ENCODE measurements around the gene ARHGEF11. TPM values are rescaled to one million over a fixed set of nuclear protein-coding genes. Genes with fewer than 3 reads are reported as not detected.

ARHGEF11 gene
- total RNA-seq, 1 donor from 2014 or later, result 21.0 TPM

DNA sequence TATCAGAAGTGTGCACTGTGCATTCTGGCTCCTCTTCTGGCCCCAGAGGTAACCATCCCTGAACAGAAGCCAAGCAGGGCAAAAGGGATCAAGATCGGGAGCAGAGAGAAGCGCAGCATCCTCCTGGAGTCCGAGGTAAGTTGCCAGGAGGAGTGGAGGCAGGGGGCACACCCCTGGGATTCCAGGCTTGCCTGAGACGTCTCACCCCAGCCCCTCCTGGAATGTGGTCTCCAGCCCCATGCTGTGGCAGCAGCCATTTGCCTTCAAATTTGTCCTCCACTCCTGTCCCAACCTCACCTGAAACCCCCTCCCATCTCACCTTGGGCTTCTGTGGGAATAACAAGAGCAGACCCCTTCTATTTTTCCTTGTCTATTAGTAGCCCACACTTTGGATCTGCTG is 115.1 kb downstream of the ARHGEF11 start:
- DNase-seq (ENCODE audit: low read depth in 2 of 2), result no peak

- no peak for DNase-seq (ENCODE audit: low read depth in 2 of 2)
Measured at GRCh38 chr1:156929596-156930238, 115.8 kb downstream of the ARHGEF11 start.

DNA sequence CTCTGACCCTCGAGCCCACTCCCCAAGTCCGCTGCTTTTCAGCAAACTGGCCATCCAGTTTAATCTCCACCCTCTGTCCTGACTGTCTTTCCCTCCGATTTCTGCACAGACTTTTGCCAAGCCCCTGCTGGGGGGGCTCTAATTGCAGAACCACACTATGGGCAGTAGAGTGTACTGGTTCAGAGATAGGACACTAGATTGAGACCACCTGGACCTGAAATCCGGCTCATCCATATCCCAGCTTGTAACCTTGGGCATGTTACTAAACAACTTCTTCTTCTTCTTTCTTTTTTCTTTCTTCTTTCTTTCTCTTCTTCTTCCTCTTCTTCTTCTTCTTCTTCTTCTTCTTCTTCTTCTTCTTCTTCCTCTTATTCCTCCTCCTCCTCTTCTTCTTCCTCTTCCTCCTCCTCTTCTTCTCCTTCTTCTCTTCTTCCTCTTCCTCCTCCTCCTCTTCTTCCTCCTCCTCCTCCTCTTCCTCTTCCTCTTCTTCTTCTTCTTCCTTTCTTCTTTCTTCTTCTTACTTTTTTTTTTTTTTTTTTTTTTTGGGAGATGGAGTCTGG is 117.4 kb downstream of the ARHGEF11 start:
- no peak for DNase-seq (ENCODE audit: low read depth in 2 of 2)

DNA sequence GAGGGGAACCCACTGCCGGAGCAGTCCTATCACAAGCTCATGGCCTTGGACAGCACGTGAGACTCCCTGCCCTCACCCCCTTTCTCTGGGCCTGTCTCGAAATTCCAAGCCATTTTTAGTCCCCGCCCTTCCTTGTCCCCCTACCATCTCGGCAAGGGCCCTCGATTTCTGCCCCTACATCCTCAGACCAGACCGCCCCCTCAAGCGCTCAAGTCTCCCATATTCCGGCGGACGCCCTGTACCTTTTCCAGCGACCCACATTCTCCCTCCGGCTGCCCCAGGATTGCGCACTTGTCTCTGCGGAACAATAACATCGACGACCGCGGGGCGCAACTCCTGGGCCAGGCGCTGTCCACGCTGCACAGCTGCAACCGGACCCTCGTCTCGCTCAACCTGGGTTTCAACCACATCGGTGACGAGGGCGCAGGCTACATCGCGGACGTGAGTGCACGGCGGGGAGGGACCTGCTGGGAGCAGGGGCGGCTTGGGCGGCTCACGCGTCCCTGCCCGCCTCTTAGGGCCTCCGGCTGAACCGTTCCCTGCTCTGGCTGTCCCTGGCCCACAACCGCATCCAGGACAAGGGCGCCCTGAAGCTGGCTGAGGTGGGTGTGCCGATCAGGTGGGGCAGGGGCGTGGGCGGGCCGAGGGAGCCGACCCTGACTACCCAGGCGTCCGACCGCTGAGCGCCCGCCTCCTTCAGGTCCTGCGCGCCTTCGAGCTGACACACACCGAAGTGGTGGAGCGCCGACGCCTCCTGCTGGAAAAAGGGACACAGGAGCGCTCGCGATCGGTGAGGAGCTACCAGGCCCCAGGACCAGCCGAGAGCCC is 118.1 kb downstream of the ARHGEF11 start:
- DNase-seq (ENCODE audit: low read depth in 2 of 2), result peak; percentile 82

- DNase-seq (ENCODE audit: low read depth in 2 of 2), result peak in 1 of 2 donors; percentile 24
Measured at GRCh38 chr1:156926695-156927094, 118.8 kb downstream of the ARHGEF11 start.

DNA sequence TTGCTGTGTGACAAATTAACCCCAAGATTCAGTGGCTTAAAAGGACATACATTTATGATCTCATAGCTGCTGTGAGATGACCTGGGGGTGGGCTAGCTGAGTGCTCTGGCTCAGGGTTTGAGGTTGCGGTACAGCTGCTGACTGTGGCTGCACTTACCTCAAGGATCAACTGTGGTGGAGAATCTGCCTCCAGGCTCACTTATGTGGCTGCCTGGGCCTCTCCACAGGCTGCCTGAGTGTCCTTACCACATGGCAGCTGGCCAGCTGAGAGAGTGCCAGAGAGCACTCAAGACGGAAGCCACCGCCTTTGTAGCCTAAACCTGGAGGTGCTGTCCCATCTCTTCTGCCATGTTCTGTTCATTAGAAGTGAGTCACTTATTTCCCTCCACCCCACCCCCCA is 119.4 kb downstream of the ARHGEF11 start:
- peak in 1 of 2 donors; percentile 57 for DNase-seq (ENCODE audit: low read depth in 2 of 2)

DNA sequence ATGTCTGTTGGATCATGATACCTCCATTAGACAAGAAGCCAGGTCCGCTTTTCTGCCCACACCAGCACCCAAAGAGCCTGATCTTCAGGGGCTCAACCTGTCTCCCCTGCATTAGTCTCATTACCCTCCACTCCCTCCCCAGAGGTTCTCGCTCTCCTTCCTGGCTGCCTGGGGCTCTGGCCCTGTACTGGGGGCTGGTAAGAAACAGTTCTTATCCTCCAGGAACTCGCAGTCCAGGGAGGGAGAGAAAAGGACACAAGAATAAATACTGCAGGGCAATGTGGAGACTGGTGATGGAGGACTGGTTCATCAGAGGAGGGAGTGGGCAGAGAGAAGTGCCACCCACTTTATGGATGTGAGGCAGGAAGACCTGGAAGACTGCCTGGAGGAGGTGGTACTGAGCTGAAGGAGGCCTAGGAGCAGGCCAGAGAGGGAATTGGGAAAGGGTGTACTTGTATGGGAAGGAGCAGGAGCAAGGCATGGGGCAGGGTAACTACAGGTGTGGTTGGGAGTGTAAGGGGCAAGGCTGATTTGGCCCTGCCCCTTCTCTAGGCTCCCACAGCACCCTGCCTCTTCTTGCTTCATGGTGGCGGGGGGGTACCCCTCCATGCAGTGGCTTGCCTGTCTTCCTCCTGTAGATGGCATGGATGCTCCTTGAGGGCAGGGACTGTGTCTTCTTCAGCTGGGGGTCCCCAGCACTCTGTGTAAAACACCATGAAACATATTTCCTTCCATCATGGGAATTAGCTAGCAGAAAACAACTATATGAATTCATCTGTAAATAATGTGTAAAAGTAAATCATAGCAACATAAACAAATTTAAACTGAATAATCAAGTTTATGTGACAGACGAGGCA is 120.2 kb downstream of the ARHGEF11 start:
- DNase-seq (ENCODE audit: low read depth in 2 of 2), result no peak

DNA sequence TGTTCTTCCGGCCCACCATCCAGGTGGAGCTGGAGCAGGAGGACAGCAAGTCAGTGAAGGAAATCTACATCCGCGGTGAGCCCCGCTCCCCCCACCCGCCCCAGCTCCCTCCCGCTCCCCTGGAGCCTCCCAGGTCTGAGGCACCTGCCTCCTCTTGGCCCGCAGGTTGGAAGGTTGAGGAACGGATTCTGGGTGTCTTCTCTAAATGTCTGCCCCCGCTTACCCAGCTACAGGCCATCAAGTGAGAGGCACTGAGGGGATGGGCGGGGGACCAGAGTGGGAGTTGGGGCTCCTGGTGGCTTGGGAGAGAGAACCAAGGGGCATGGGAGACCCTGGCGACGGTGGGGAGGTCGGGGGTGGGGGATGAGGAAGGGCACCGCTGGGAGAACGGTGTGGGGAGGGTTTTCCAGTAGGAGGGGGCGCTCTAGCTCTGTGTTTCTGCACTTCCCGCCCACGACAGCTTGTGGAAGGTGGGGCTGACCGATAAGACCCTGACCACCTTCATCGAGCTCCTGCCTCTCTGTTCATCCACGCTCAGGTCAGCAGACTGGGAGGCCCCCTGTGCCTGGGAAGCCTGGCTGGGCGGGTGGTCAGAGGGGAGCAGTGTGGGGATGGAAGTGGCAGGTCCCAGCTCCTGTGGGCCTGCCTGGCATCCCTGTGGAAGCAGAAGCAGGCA is 120.9 kb downstream of the ARHGEF11 start:
- DNase-seq (ENCODE audit: low read depth in 2 of 2), result no peak

- no peak for DNase-seq (ENCODE audit: low read depth in 2 of 2)
Measured at GRCh38 chr1:156923670-156924477, 121.7 kb downstream of the ARHGEF11 start.

- no peak for DNase-seq (ENCODE audit: low read depth in 2 of 2)
Measured at GRCh38 chr1:156922986-156923669, 122.4 kb downstream of the ARHGEF11 start.

DNA sequence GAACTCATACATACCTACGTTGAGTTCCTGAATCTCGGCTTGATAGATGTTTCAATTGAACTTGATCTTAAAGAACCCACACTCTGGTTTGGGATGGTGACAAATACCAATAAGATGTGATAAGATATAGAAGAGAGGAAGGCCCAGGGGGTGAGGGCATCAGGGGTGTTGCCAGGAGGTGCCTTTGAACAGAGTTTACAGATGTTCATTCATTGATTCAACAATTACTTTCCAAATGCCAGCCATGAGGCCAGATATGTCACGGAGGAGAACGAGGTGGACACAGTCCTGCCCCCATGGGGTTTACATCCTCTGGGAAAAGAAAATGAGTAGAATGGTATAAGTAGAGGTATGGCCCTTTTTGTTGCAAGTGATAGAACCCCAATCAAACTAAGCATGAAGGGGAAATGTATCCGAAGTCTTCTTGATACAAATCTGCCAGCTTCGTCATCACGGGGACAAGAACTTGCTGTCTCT is 124.5 kb downstream of the ARHGEF11 start:
- no peak for DNase-seq (ENCODE audit: low read depth in 2 of 2)

GRCh38 chr1:156920233-156921052 is 125.1 kb downstream of the ARHGEF11 start, which contains the start of gene LRRC71:
Gene LRRC71, plus strand, starts transcription at chr1:156920632. Its CDS starts 172 bp downstream, at chr1:156920804.
- DNase-seq (ENCODE audit: low read depth in 2 of 2), result peak; percentile 81 to 85

- peak in 1 of 2 donors; percentile 30 for DNase-seq (ENCODE audit: low read depth in 2 of 2)
Measured at GRCh38 chr1:156914440-156914856, 131.1 kb downstream of the ARHGEF11 start.

GRCh38 chr1:156913809-156914387 is 131.6 kb downstream of the ARHGEF11 start:
- no peak for DNase-seq (ENCODE audit: low read depth in 2 of 2)

DNA sequence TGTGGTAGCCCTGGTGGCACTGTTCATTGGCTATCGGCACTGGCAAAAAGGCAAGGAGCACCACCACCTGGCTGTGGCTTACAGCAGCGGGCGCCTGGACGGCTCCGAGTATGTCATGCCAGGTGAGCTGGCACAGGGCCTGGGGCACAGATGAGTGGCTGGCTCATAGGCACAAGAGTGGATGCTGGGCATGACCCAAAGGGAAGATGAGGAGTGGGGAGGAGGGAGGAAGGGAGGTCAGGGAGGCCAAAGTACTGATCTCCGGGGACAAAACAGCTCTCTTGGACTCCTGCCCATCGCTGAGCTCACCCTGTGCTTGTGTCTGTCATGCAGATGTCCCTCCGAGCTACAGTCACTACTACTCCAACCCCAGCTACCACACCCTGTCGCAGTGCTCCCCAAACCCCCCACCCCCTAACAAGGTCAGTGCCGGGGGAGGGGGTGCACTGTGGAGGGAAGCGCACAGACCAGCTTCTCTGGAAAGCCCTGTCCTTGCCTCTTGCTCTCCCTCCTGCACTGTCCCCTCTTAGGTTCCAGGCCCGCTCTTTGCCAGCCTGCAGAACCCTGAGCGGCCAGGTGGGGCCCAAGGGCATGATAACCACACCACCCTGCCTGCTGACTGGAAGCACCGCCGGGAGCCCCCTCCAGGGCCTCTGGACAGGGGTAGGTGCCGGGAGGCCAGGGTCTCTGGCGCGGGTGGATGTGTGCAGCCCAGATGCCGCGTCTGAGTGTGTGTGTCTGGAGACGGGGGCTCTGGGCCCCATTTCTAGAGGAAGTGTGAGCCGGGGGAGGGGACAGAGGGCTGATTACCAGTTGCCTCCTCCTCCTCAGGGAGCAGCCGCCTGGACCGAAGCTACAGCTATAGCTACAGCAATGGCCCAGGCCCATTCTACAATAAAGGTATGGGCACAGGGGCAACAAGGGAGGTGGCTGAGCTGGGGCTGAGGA is 132.4 kb downstream of the ARHGEF11 start:
- DNase-seq (ENCODE audit: low read depth in 2 of 2), result peak in 1 of 2 donors; percentile 28

DNA sequence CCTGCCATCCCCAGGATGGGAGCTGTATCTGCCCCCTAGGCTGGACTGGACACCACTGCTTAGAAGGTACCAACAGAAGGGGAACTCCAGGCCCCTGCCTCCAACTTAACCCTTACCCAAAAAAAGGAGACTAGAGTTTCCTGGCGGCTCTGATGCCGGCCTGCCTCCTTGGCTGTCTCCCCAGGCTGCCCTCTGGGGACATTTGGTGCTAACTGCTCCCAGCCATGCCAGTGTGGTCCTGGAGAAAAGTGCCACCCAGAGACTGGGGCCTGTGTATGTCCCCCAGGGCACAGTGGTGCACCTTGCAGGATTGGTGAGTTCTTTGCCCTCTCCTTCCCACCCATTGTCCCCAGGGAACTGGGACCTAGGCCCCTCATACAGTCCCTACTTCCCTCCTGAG is 133.2 kb downstream of the ARHGEF11 start:
- DNase-seq (ENCODE audit: low read depth in 2 of 2), result no peak

Data from lung microvascular endothelial cell (primary cell).